ENCODE data around the gene SLC39A13. TPM values are rescaled to one million over a fixed set of nuclear protein-coding genes. Genes with fewer than 3 reads are reported as not detected.

SLC39A13 gene
- total RNA-seq, 1 donor from 2014 or later = 60.0 TPM

DNA sequence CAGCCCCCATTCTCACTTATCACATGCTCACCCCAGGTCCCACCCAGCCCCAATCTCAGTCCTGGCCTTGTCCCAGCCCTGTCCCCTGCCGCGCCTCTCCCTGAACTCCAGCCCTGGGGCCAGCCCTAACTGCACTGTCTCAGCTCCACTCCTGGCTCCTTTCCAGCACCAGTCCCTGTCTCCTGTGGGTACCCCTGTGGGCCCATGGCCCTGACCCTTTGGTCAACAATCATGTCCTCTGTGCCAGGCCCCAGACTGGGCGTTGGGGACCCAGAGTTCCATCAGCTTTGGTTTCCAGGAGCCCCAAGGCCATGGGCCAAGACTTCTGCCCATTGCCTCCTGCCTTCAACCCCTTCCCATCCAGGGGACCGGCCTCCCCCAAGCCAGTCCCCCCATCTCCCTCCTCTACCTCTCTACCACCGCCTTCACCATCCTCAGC lies 30.8 kb upstream of the SLC39A13 start:
- Mint-ChIP-seq H3K27me3 (ENCODE audit: unreplicated experiment) (peaks cover 2% of the 10 kb centered on the region), H3K9me3 (ENCODE audit: unreplicated experiment) (peaks cover 2% of the 10 kb centered on the region), H3K27ac (ENCODE audit: unreplicated experiment) (no peak overlapping the region), H3K36me3 (ENCODE audit: unreplicated experiment) (no peaks in the 10 kb centered on the region), H3K4me3 (ENCODE audit: unreplicated experiment) (no peak overlapping the region), H3K4me1 (ENCODE audit: low read depth, unreplicated experiment) (no peaks in the 10 kb centered on the region)
- TF ChIP-seq, protein P1, sequence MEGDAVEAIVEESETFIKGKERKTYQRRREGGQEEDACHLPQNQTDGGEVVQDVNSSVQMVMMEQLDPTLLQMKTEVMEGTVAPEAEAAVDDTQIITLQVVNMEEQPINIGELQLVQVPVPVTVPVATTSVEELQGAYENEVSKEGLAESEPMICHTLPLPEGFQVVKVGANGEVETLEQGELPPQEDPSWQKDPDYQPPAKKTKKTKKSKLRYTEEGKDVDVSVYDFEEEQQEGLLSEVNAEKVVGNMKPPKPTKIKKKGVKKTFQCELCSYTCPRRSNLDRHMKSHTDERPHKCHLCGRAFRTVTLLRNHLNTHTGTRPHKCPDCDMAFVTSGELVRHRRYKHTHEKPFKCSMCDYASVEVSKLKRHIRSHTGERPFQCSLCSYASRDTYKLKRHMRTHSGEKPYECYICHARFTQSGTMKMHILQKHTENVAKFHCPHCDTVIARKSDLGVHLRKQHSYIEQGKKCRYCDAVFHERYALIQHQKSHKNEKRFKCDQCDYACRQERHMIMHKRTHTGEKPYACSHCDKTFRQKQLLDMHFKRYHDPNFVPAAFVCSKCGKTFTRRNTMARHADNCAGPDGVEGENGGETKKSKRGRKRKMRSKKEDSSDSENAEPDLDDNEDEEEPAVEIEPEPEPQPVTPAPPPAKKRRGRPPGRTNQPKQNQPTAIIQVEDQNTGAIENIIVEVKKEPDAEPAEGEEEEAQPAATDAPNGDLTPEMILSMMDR (IDR thresholded peaks at IDR 0.05; ENCODE audit: partially characterized antibody, unreplicated experiment) = no peak
- no peak for DNase-seq

DNA sequence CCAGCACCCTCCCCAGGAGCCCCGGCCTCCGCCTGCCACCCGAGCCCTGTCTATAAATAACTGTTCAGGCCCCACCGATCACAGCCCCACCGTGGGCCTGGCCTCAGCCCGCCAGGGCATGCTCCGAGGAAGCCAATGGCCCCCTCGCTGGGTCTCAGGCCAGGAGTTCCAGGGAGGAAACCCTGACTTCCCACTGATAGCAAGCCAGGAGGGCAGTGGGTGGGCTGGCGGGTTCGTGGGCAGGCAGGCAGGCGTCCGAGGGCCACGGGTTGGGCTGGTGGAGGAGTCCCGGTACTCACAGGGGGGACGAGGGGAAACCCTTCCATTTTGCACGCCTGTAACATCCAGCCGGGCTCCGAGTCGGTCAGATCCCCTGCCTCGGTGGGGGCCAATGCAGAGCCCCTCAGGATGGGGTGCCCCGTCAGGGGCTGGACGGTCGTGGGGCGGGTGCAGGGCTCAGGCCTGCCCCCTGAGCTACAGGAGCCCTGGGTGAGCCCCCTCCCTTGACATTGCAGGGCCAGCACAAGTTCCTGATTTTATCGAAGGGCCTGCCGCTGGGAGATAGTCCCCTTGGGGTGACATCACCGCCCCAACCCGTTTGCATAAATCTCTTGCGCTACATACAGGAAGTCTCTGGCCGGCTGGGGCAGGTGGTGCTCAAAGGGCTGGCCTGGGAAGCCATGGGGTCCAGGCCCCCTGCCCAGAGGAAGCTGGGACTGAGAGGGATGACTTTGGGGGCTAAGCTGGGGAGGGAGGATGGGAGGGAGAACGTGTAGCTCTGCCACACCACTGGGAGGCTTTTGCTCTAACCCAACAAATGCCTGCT lies 30.2 kb upstream of the SLC39A13 start, which contains the start of gene SPI1:
TSS of gene SPI1 (minus strand) at position 538 of the 826 bp plus-strand sequence. CDS start at position 344, 194 bp downstream.
- no peak for DNase-seq
- Mint-ChIP-seq H3K36me3 (ENCODE audit: unreplicated experiment) (no peaks in the 10 kb centered on the region), H3K4me1 (ENCODE audit: low read depth, unreplicated experiment) (no peaks in the 10 kb centered on the region), H3K27ac (ENCODE audit: unreplicated experiment) (no peak within 1 kb of the TSS), H3K9me3 (ENCODE audit: unreplicated experiment) (peaks cover 2% of the 10 kb centered on the region), H3K27me3 (ENCODE audit: unreplicated experiment) (no peaks in the 10 kb centered on the region), H3K4me3 (ENCODE audit: unreplicated experiment) (no peak within 1 kb of the TSS)
- TF ChIP-seq, protein P1 (IDR thresholded peaks at IDR 0.05; ENCODE audit: partially characterized antibody, unreplicated experiment) = no peak

DNA sequence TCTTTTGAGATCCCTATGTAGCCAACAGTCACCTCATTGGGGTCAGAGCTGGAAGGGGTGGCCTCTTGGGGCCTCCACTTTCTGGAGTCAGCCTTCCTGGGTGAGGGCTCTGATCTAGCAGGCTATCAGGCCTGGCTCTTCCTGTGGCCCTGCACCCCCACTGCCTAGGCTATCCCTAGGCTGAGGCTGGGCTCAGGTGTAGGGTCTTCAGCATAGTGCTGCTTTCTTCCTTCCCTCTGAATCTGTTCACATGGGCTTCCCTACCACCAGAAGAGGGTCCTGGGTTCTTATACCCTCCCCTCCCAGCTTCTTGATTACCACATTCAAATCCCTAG lies 29.6 kb upstream of the SLC39A13 start:
- Mint-ChIP-seq H3K4me3 (ENCODE audit: unreplicated experiment) (no peak overlapping the region), H3K27me3 (ENCODE audit: unreplicated experiment) (no peaks in the 10 kb centered on the region), H3K9me3 (ENCODE audit: unreplicated experiment) (peaks cover 2% of the 10 kb centered on the region), H3K4me1 (ENCODE audit: low read depth, unreplicated experiment) (no peaks in the 10 kb centered on the region), H3K36me3 (ENCODE audit: unreplicated experiment) (no peaks in the 10 kb centered on the region), H3K27ac (ENCODE audit: unreplicated experiment) (no peak overlapping the region)
- DNase-seq = no peak
- TF ChIP-seq, protein P1 (IDR thresholded peaks at IDR 0.05; ENCODE audit: partially characterized antibody, unreplicated experiment) = no peak

DNA sequence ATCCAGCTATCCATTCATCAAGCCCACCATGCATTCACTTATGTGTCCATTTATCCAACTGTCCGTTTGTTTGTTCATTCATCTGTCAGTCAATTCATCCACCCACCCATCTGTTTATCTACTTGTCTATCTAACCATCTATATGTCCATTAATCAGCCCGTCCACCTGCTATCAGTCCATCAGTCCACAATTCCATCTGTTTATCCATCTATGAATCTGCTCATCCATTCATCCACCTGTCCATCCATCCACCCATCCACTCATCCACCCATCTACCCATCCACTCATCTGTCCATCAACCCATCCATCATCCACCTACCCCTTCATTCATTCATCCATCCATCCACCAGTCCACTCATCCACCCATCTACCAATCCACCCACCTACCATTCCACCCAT lies 29.1 kb upstream of the SLC39A13 start:
- Mint-ChIP-seq H3K9me3 (ENCODE audit: unreplicated experiment) (peaks cover 2% of the 10 kb centered on the region), H3K4me3 (ENCODE audit: unreplicated experiment) (no peak overlapping the region), H3K4me1 (ENCODE audit: low read depth, unreplicated experiment) (no peaks in the 10 kb centered on the region), H3K36me3 (ENCODE audit: unreplicated experiment) (no peaks in the 10 kb centered on the region), H3K27ac (ENCODE audit: unreplicated experiment) (no peak overlapping the region), H3K27me3 (ENCODE audit: unreplicated experiment) (no peaks in the 10 kb centered on the region)
- DNase-seq = no peak
- TF ChIP-seq, protein P1 (IDR thresholded peaks at IDR 0.05; ENCODE audit: partially characterized antibody, unreplicated experiment) = no peak

DNA sequence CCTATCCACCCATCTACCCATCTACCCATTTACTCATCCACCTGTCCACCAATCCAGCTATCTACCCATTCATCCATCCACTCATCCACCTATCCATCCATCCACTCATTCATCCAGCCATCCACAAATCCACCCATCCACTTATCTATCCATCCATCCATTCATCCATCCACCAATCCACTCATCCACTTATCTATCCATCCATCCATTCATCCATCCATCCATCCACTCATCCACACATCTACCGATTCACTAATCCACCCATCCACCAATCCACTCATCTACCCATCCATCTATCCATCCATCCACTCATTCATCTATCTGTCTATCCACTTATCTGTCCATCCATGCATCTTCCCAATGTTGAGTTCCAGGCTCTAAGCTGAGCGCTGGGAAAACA lies 28.3 kb upstream of the SLC39A13 start:
- no peak for DNase-seq
- Mint-ChIP-seq H3K4me1 (ENCODE audit: low read depth, unreplicated experiment) (no peaks in the 10 kb centered on the region), H3K27ac (ENCODE audit: unreplicated experiment) (no peak overlapping the region), H3K27me3 (ENCODE audit: unreplicated experiment) (no peaks in the 10 kb centered on the region), H3K9me3 (ENCODE audit: unreplicated experiment) (peaks cover 2% of the 10 kb centered on the region), H3K36me3 (ENCODE audit: unreplicated experiment) (no peaks in the 10 kb centered on the region), H3K4me3 (ENCODE audit: unreplicated experiment) (no peak overlapping the region)
- TF ChIP-seq, protein P1 (IDR thresholded peaks at IDR 0.05; ENCODE audit: partially characterized antibody, unreplicated experiment) = no peak

Measured in glutamatergic neuron (in vitro differentiated cells).